HL-60/S4 (cell line): ENCODE results near the gene DSCAML1.
"Not testable (repeated sequence)": the region's sequence is repeated elsewhere in the genome, so short reads cannot be mapped to it uniquely, and the experiment has no call there.

Experiments
- in situ Hi-C: fragments of 300-500 bp; cut with MboI; formaldehyde crosslinking; loops from 2 replicates; pipeline ENCODE4 v1.14.3; 2022; ENCODE audit warnings: low sequenced_read_pairs

Gene DSCAML1

GRCh38 chr11:117459979-117460300, 337.1 kb downstream of the DSCAML1 start:
- in situ Hi-C loops: no loop called here

DNA sequence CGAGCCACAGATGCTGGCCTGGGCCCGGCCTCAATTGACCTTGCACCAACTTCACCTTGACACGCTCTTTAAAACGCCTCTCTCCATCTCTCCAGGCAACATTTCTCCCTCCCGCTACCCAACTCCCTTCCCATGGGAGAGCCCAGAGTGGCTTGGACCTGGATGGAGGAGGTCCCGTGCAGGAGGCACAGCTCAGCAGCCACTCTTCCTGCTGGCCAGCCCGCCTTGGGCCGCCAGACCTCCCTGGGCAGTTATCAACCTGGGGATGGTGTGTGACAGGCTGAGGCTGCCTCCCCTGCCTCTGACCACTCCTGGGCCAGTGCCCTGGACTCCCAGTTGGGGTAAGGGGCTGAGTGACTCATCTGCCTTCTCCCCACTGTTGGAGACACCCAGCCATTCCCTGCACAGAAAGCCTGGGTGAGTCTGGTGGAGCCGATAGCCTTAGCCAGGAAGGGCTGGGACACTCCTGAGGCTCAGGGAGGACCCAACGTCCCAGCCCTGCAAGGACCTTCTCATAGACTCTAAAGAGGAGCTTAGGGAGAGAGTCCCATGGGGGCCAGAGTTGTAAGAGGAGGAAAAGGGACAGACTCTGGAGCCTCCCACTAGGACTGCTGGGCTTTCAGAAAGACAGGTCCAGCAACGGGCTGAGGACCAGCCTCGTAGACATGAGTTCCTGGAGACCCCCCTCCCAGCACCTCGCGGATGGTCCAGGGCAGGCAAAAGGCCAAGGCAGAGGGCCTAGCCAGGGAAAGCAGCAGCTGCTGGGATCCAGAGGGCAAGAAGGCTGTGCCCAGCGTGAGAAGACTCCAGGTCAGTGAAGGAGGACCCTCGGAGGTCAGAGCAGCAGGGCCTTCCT, 337.7 kb downstream of the DSCAML1 start:
- in situ Hi-C loops: no loop called here

DNA sequence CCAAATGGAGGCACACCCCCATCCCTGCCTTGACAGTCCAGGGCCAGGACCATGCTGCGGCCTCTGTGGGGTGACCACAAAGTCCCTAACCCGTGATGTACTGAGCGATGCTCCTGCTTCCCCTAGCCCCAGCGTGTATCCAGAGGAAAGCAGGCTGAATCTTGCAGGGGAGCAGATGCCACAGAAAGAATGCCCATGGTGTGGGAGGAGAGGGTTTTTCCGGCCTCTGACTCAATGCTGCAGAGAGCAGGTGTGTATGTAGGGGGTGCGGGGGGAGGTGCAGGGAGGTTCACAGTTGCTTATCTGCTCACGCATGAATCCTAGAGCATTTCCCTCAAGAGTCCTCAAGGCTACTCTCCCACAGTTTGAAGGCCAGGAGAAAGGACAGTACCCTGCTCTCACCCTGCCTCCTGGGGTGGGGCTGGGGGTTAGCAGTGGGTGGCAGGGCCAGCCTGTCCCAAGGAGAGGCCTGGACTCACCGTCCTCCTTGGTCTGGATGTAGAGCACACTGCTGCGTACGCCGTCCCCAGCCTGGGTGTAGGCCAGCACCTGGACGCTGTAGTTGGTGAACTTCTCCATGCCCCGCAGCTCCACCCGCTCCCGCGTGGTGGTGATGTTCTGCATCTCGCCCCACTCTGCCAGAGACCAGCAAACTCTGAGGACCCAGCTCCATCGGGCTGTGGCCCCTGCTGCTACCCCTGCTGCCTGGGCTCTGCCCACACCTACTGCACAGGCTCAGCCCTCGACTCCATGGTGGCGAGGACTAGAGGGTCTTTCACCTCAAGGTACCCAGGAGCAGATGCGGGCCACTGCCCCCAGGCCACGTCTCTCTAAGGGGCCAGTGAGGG, 338.5 kb downstream of the DSCAML1 start:
- in situ Hi-C loops: no loop called here

- in situ Hi-C loops: no loop called here
Measured at GRCh38 chr11:117457835-117458234, 339.2 kb downstream of the DSCAML1 start.

- in situ Hi-C loops: no loop called here
Measured at GRCh38 chr11:117457031-117457785, 339.8 kb downstream of the DSCAML1 start.

GRCh38 chr11:117456721-117457029, 340.3 kb downstream of the DSCAML1 start:
- in situ Hi-C loops: not testable (repeated sequence)

GRCh38 chr11:117456027-117456720, 340.8 kb downstream of the DSCAML1 start:
- in situ Hi-C loops: no loop called here

DNA sequence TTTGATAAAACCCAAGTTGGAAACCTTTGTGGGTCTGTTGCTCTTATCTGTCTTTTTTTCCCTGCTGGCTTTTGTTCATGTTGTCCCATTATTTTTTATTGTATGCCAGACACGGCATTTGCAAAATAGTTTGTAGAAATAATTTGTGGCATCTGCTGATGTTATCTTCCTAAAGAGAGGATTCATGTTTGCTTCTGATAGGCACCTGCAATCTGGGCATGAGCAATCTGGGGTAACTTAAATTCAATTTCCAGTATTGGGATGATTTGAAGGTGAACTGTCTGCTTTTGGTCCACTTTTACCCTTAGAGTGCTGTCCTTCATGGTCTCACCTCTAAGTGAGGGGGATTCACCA, 342.5 kb downstream of the DSCAML1 start:
- in situ Hi-C loops: no loop called here

- in situ Hi-C loops: no loop called here
Measured at GRCh38 chr11:117453886-117454563, 343.0 kb downstream of the DSCAML1 start.

- in situ Hi-C loops: no loop called here
Measured at GRCh38 chr11:117449111-117449693, 347.8 kb downstream of the DSCAML1 start.

- in situ Hi-C loops: no loop called here
Measured at GRCh38 chr11:117444711-117445658, 352.0 kb downstream of the DSCAML1 start.

DNA sequence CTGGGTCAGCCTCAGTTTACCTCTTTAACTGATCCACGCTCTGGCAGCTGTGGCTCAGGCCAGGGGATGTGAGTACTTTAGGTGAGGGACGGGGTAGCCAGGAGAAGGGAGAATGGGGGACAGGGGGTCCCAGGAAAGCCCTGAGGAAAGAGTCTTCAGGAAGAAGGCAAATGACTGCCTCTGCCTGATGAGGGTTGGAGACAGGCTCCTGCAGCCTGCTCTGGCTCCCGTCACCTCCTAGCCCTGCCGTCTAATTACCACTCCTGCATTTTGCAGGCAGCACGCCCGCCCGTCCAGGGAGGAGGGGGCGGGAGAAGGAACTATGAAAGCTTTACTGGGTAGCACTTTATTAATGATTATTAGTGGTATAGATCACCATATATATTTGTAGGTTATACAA, 352.8 kb downstream of the DSCAML1 start:
- in situ Hi-C loops: no loop called here

DNA sequence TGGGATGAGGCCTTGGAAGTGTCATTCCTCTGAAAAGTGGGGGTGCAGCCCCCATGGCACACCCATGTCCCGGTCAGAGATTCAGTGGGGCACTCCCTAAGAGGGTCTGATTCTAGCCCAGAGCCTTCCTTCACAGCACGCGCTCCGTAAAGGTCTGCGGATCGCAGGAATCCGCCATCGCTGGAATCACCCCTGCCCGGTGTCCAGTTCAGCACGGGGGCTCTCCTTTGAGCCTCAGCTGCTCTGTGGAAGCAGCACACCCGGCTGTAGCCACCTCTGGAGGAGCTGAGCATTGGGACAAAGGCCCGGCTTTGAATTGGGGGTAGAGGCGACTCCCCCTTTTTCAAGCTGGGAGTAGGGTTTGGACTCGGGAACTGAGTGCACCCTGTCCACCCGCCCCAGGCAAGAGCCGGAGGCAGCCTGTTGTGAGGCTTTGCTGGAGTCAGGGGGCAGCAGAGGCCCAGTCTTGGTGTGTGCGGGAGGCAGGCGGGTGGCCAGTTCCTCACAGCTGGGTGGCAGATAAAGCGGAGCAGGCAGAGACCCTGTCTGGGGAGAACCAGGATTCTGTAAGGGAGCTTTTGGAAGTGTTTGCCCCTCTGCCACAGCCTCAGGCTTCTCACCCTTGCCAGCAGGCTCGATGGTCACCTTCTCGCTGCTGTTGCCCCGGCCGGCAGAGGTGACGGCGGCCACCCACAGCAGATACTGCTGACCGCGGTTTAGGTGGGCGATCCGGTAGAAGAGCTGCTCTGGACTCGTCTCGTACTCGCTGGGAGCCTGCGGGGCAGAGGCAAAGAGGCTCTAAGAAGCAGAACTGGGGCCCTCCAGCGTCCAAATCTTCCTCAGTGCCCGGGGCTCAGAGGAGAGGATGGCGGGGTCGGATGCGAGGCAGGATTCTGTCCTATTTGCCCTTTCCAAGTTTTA, 353.5 kb downstream of the DSCAML1 start:
- in situ Hi-C loops: no loop called here

- in situ Hi-C loops: no loop called here
Measured at GRCh38 chr11:117442869-117443239, 354.2 kb downstream of the DSCAML1 start.

GRCh38 chr11:117442049-117442868, 354.8 kb downstream of the DSCAML1 start:
- in situ Hi-C loops: no loop called here

GRCh38 chr11:117441146-117441975, 355.7 kb downstream of the DSCAML1 start:
- in situ Hi-C loops: no loop called here
